ENCODE results near the gene ELMO1. TPM values are rescaled to one million over a fixed set of nuclear protein-coding genes. Genes with fewer than 3 reads are reported as not detected.

ELMO1 gene
- total RNA-seq, 1 experiment from 2014 or later: 24.0 TPM

- DNase-seq (ENCODE audit: low spot score): no peak
Measured at GRCh38 chr7:37346761-37347160, 101.9 kb downstream of the ELMO1 start.

- no peak for DNase-seq (ENCODE audit: low spot score)
Measured at GRCh38 chr7:37344886-37345579, 103.6 kb downstream of the ELMO1 start.

GRCh38 chr7:37342688-37343471, 105.8 kb downstream of the ELMO1 start:
- peak; percentile 68 for DNase-seq (ENCODE audit: low spot score)

- peak; percentile 19 for DNase-seq (ENCODE audit: low spot score)
Measured at GRCh38 chr7:37342176-37342687, 106.4 kb downstream of the ELMO1 start.

GRCh38 chr7:37341033-37341630, 107.5 kb downstream of the ELMO1 start:
- DNase-seq (ENCODE audit: low spot score): no peak

GRCh38 chr7:37338966-37339365, 109.7 kb downstream of the ELMO1 start:
- no peak for DNase-seq (ENCODE audit: low spot score)

GRCh38 chr7:37337522-37337921, 111.1 kb downstream of the ELMO1 start:
- no peak for DNase-seq (ENCODE audit: low spot score)

GRCh38 chr7:37336259-37336658, 112.4 kb downstream of the ELMO1 start:
- no peak for DNase-seq (ENCODE audit: low spot score)

GRCh38 chr7:37333075-37333474, 115.6 kb downstream of the ELMO1 start:
- peak; percentile 36 for DNase-seq (ENCODE audit: low spot score)

- DNase-seq (ENCODE audit: low spot score): no peak
Measured at GRCh38 chr7:37332243-37333016, 116.2 kb downstream of the ELMO1 start.

- DNase-seq (ENCODE audit: low spot score): no peak
Measured at GRCh38 chr7:37330775-37331174, 117.9 kb downstream of the ELMO1 start.

- DNase-seq (ENCODE audit: low spot score): no peak
Measured at GRCh38 chr7:37329940-37330339, 118.7 kb downstream of the ELMO1 start.

- DNase-seq (ENCODE audit: low spot score): no peak
Measured at GRCh38 chr7:37327288-37327687, 121.4 kb downstream of the ELMO1 start.

GRCh38 chr7:37323966-37324365, 124.7 kb downstream of the ELMO1 start:
- DNase-seq (ENCODE audit: low spot score): no peak

GRCh38 chr7:37322831-37323230, 125.8 kb downstream of the ELMO1 start:
- DNase-seq (ENCODE audit: low spot score): no peak

GRCh38 chr7:37320848-37321468, 127.7 kb downstream of the ELMO1 start:
- DNase-seq (ENCODE audit: low spot score): peak; percentile 64

- peak; percentile 73 for DNase-seq (ENCODE audit: low spot score)
Measured at GRCh38 chr7:37320140-37320847, 128.4 kb downstream of the ELMO1 start.

- no peak for DNase-seq (ENCODE audit: low spot score)
Measured at GRCh38 chr7:37318541-37318940, 130.1 kb downstream of the ELMO1 start.

GRCh38 chr7:37315772-37316715, 132.6 kb downstream of the ELMO1 start:
- DNase-seq (ENCODE audit: low spot score): no peak

GRCh38 chr7:37312608-37313007, 136.1 kb downstream of the ELMO1 start:
- no peak for DNase-seq (ENCODE audit: low spot score)

Data from A172 (cell line).